OCI-LY1 (cell line): Measurements from ENCODE around the gene PLS3.

ENCODE experiments used
- H2AFZ ChIP-seq: fragments of 200-600 bp; sonication (generic), shearing (Covaris generic); 2 replicates; pipeline ENCODE4 v1.6.0; 2014; ENCODE audit warnings: antibody characterized with exemption, mild to moderate bottlenecking, low read length
- H3F3A ChIP-seq: fragments of 200-600 bp; sonication (generic), shearing (Covaris generic); 2 replicates; pipeline ENCODE4 v1.6.0; 2014; ENCODE audit warnings: mild to moderate bottlenecking, antibody characterized with exemption, low read length, moderate library complexity; ENCODE audit not compliant: insufficient read depth
- H3K27ac ChIP-seq: fragments of 200-600 bp; sonication (generic); 2 replicates; pipeline ENCODE4 v1.5.1; 2014; ENCODE audit warnings: low read length, mixed run types, mild to moderate bottlenecking, low read depth; ENCODE audit not compliant: poor library complexity, severe bottlenecking
- H3K27me3 ChIP-seq: fragments of 200-600 bp; sonication (generic); 2 replicates; pipeline ENCODE4 v1.6.0; 2014; ENCODE audit warnings: antibody characterized with exemption, mild to moderate bottlenecking, low read length, moderate library complexity; ENCODE audit not compliant: insufficient read depth
- H3K36me3 ChIP-seq: fragments of 200-600 bp; sonication (generic); 2 replicates; pipeline ENCODE4 v1.6.1; 2014; ENCODE audit warnings: mild to moderate bottlenecking, antibody characterized with exemption, low read length, moderate library complexity, mixed read lengths; ENCODE audit not compliant: insufficient read depth
- H3K4me1 ChIP-seq: fragments of 200-600 bp; sonication (generic); 2 replicates; pipeline ENCODE4 v1.5.1; 2014; ENCODE audit warnings: mild to moderate bottlenecking, low read length, moderate library complexity; ENCODE audit not compliant: insufficient read depth, severe bottlenecking
- H3K4me2 ChIP-seq: fragments of 200-600 bp; sonication (generic), shearing (Covaris generic); 2 replicates; pipeline ENCODE4 v1.6.1; 2014; ENCODE audit warnings: low read length
- H3K4me3 ChIP-seq: fragments of 200-600 bp; sonication (generic); 2 replicates; pipeline ENCODE4 v1.5.1; 2014; ENCODE audit warnings: low read length, low read depth, mild to moderate bottlenecking, mixed read lengths; ENCODE audit not compliant: poor library complexity, severe bottlenecking
- H3K79me2 ChIP-seq: fragments of 200-600 bp; shearing (Covaris generic); 2 replicates; pipeline ENCODE4 v1.6.1; 2016; ENCODE audit warnings: mixed run types, low read length, mixed read lengths; ENCODE audit not compliant: insufficient read depth
- H3K9ac ChIP-seq: fragments of 200-600 bp; sonication (generic), shearing (Covaris generic); 2 replicates; pipeline ENCODE4 v1.6.1; 2014; ENCODE audit warnings: mild to moderate bottlenecking, low read length, mixed read lengths
- H3K9me2 ChIP-seq: fragments of 200-600 bp; sonication (generic), shearing (Covaris generic); 2 replicates; pipeline ENCODE4 v1.6.1; 2014; ENCODE audit warnings: low read depth, mild to moderate bottlenecking, low read length, mixed read lengths
- H3K9me3 ChIP-seq: fragments of 200-600 bp; shearing (Covaris generic); 2 replicates; pipeline ENCODE4 v1.6.1; 2014; ENCODE audit warnings: low read length, mixed read lengths
- H4K20me1 ChIP-seq: fragments of 200-600 bp; sonication (generic), shearing (Covaris generic); 2 replicates; pipeline ENCODE4 v1.6.0; 2016; ENCODE audit warnings: mild to moderate bottlenecking, low read length; ENCODE audit not compliant: insufficient read depth
- CTCF ChIP-seq: fragments of 200-600 bp; sonication (generic), shearing (Covaris generic); IDR thresholded peaks from 2 replicates; pipeline ENCODE4 v1.5.1; 2017; ENCODE audit warnings: mild to moderate bottlenecking, antibody characterized with exemption, low read length, moderate library complexity, mixed read lengths
- EZH2 ChIP-seq: fragments of 200-600 bp; sonication (generic), shearing (Covaris generic); IDR thresholded peaks from 2 replicates; pipeline ENCODE4 v1.8.0; 2017; ENCODE audit warnings: borderline replicate concordance, mixed run types, mild to moderate bottlenecking, antibody characterized with exemption, low read length, moderate library complexity, mixed read lengths

Gene PLS3

GRCh38 chrX:115522952-115523351 lies 38.0 kb upstream of the PLS3 start:
- H4K20me1 ChIP-seq, result no peaks in the 10 kb centered on the region
- no peak for TF ChIP-seq CTCF
- no peak for TF ChIP-seq EZH2

GRCh38 chrX:115525486-115525885 lies 35.5 kb upstream of the PLS3 start:
- H3K9ac ChIP-seq, result no peak overlapping the region
- no peak overlapping the region for H3K4me3 ChIP-seq

More at GRCh38 chrX:115522952-115523351, 38.0 kb upstream of the PLS3 start:
- no peaks in the 10 kb centered on the region for H3F3A ChIP-seq
- H3K9me2 ChIP-seq, result no peaks in the 10 kb centered on the region
- no peaks in the 10 kb centered on the region for H3K79me2 ChIP-seq
- no peak overlapping the region for H2AFZ ChIP-seq
- H3K4me1 ChIP-seq, result no peaks in the 10 kb centered on the region
- H3K36me3 ChIP-seq, result no peaks in the 10 kb centered on the region
- H3K27ac ChIP-seq, result no peak overlapping the region
- H3K27me3 ChIP-seq, result no peaks in the 10 kb centered on the region
- H3K4me3 ChIP-seq, result no peak overlapping the region
- H3K4me2 ChIP-seq, result no peak overlapping the region
- no peaks in the 10 kb centered on the region for H3K9me3 ChIP-seq
- no peak overlapping the region for H3K9ac ChIP-seq

GRCh38 chrX:115531818-115532403 lies 29.1 kb upstream of the PLS3 start:
- no peak for TF ChIP-seq CTCF
- no peak for TF ChIP-seq EZH2
- Histone ChIP-seq H3K4me1 (no peaks in the 10 kb centered on the region), H2AFZ (no peak overlapping the region), H3K9me3 (no peaks in the 10 kb centered on the region), H3K9ac (no peak overlapping the region), H3K27ac (no peak overlapping the region), H3F3A (no peaks in the 10 kb centered on the region), H3K4me2 (no peak overlapping the region), H3K79me2 (no peaks in the 10 kb centered on the region), H3K36me3 (no peaks in the 10 kb centered on the region), H3K4me3 (no peak overlapping the region), H4K20me1 (no peaks in the 10 kb centered on the region), H3K9me2 (no peaks in the 10 kb centered on the region), H3K27me3 (no peaks in the 10 kb centered on the region)

More at GRCh38 chrX:115525486-115525885, 35.5 kb upstream of the PLS3 start:
- Histone ChIP-seq H3K79me2 (no peaks in the 10 kb centered on the region), H3K27me3 (no peaks in the 10 kb centered on the region), H3K4me1 (no peaks in the 10 kb centered on the region), H3K9me2 (no peaks in the 10 kb centered on the region), H2AFZ (no peak overlapping the region), H3F3A (no peaks in the 10 kb centered on the region), H3K27ac (no peak overlapping the region), H3K9me3 (no peaks in the 10 kb centered on the region), H3K4me2 (no peak overlapping the region), H4K20me1 (no peaks in the 10 kb centered on the region), H3K36me3 (no peaks in the 10 kb centered on the region)
- TF ChIP-seq EZH2 (no peak), CTCF (no peak)
